PC-3 (cell line): ENCODE data around the gene UBR3. TPM values are rescaled to one million over a fixed set of nuclear protein-coding genes. Genes with fewer than 3 reads are reported as not detected.

ENCODE experiments used
- ATAC-seq: fragments of 200-7000 bp; cut with Tn5 transposase; 2 replicates; pipeline ENCODE4 v1.9.1; 2020; ENCODE audit warnings: mild to moderate bottlenecking, moderate library complexity
- BruUV-seq: library from RNA; stranded (reverse); fragments of 400-500 nt; replicated peaks from 2 replicates; lab custom pipeline; 2021; lab: Mats Ljungman, UMichigan
- CTCF ChIA-PET: fragments of 300-600 bp; sonication (Branson Sonifier 250); formaldehyde crosslinking; loops from one replicate; lab custom pipeline; 2022; ENCODE audit warnings: antibody characterized with exemption; lab: Charles Lee
- POLR2A ChIA-PET: fragments of 300-600 bp; sonication (Branson Sonifier 250); formaldehyde crosslinking; loops from one replicate; lab custom pipeline; 2022; ENCODE audit warnings: antibody characterized with exemption; ENCODE audit not compliant: unreplicated experiment; lab: Charles Lee
- DNase-seq: peaks from one replicate; pipeline ENCODE4 v3.0.0-alpha.2; 2015
- H2AFZ ChIP-seq: fragments of 300-600 bp; sonication (generic); 2 replicates; pipeline ENCODE4 v1.6.0; 2016; ENCODE audit warnings: antibody characterized with exemption, low read length
- H3F3A ChIP-seq: fragments of 300-600 bp; sonication (generic); one replicate; pipeline ENCODE4 v1.6.0; 2017; ENCODE audit warnings: antibody characterized with exemption, low read length, control low read depth, mild to moderate bottlenecking; ENCODE audit not compliant: unreplicated experiment
- H3K27ac ChIP-seq: fragments of 300-600 bp; sonication (generic); 2 replicates; pipeline ENCODE4 v1.5.1; 2016; ENCODE audit warnings: mild to moderate bottlenecking, low read length
- H3K27me3 ChIP-seq: fragments of 300-600 bp; sonication (generic); 2 replicates; pipeline ENCODE4 v1.6.1; 2016; ENCODE audit warnings: low read length, mixed read lengths
- H3K36me3 ChIP-seq: fragments of 300-600 bp; sonication (generic); 2 replicates; pipeline ENCODE4 v1.6.1; 2016; ENCODE audit warnings: low read depth, mixed run types, low read length, mixed read lengths
- H3K4me1 ChIP-seq: fragments of 300-600 bp; sonication (generic); 2 replicates; pipeline ENCODE4 v1.5.1; 2016; ENCODE audit warnings: low read length; ENCODE audit not compliant: insufficient read depth
- H3K4me2 ChIP-seq: fragments of 300-600 bp; sonication (generic); 2 replicates; pipeline ENCODE4 v1.6.0; 2016; ENCODE audit warnings: low read length
- H3K4me3 ChIP-seq: fragments of 300-600 bp; sonication (generic); 2 replicates; pipeline ENCODE4 v1.5.1; 2016; ENCODE audit warnings: mild to moderate bottlenecking, low read length, mixed read lengths
- H3K79me2 ChIP-seq: fragments of 300-600 bp; sonication (generic); 2 replicates; pipeline ENCODE4 v1.6.1; 2017; ENCODE audit warnings: low read length, mixed read lengths
- H3K9ac ChIP-seq: fragments of 300-600 bp; sonication (generic); 2 replicates; pipeline ENCODE4 v1.6.0; 2016; ENCODE audit warnings: mild to moderate bottlenecking, low read length
- H3K9me2 ChIP-seq: fragments of 300-600 bp; sonication (generic); replicated peaks from 2 replicates; pipeline ENCODE4 v1.6.1; 2016; ENCODE audit warnings: mixed run types, low read length, mixed read lengths
- H3K9me3 ChIP-seq: fragments of 300-600 bp; sonication (generic); 2 replicates; pipeline ENCODE4 v1.6.1; 2016; ENCODE audit warnings: low read length, mixed read lengths
- H4K20me1 ChIP-seq: fragments of 300-600 bp; sonication (generic); 2 replicates; pipeline ENCODE4 v1.6.1; 2016; ENCODE audit warnings: low read length, mixed read lengths
- CTCF ChIP-seq: fragments of 300-600 bp; sonication (generic); conservative IDR thresholded peaks from 2 replicates; pipeline ENCODE4 v1.5.1; 2017; ENCODE audit warnings: antibody characterized with exemption, low read depth, mild to moderate bottlenecking, low read length
- EZH2 ChIP-seq: fragments of 300-600 bp; sonication (generic); IDR thresholded peaks from one replicate; pipeline ENCODE4 v1.6.1; 2017; ENCODE audit warnings: antibody characterized with exemption, mild to moderate bottlenecking, low read length; ENCODE audit not compliant: unreplicated experiment
- EZH2phosphoT487 ChIP-seq: fragments of 300-600 bp; sonication (generic); IDR thresholded peaks from 2 replicates; pipeline ENCODE4 v1.6.1; 2018; ENCODE audit warnings: mild to moderate bottlenecking, antibody characterized with exemption, low read length, borderline replicate concordance
- intact Hi-C: fragments of 100-400 bp; cut with micrococcal nuclease; formaldehyde crosslinking; loops from 2 replicates; pipeline ENCODE4 v1.9.0; 2023
- total RNA-seq: library from RNA; depleted of rRNA; stranded (reverse); fragments of >200 nt; gene quantifications from 2 replicates; pipeline ENCODE4 v1.2.3, GENCODE V29; 2014

UBR3 gene
- total RNA-seq, 1 experiment from 2014 or later: 30.9 TPM

GRCh38 chr2:169824373-169825333 lies 2.6 kb upstream of the UBR3 start, which contains the start of gene METTL5:
TSS of gene METTL5 (minus strand) at chr2:169824905. CDS start at chr2:169824597, 308 bp downstream.
- Histone ChIP-seq H3K9me2 (no peaks in the 10 kb centered on the region), H3K4me2 (peak within 1 kb of the TSS; percentile 86), H3K4me3 (peak within 1 kb of the TSS; percentile 78), H3K27ac (peak within 1 kb of the TSS; percentile 54), H3K4me1 (peaks cover 43% of the 10 kb centered on the region), H3K27me3 (no peaks in the 10 kb centered on the region), H3K9ac (peak within 1 kb of the TSS; percentile 86), H3K36me3 (no peaks in the 10 kb centered on the region), H3F3A (peaks cover 8% of the 10 kb centered on the region), H3K79me2 (peaks cover 62% of the 10 kb centered on the region), H3K9me3 (no peaks in the 10 kb centered on the region), H2AFZ (peak within 1 kb of the TSS; percentile 94), H4K20me1 (peaks cover 13% of the 10 kb centered on the region)
- ChIA-PET CTCF (interaction anchor here (0.6 to 1.4 kb wide), 4 partner anchors 35 to 303 kb away, joined by 3 to 6 read pairs (median 4); no protein-coding TSS in a partner anchor), POLR2A (no interaction called here)
- DNase-seq: peak; percentile 86
- ATAC-seq: peak; percentile 50
- peak; percentile 98 for TF ChIP-seq CTCF
- no peak for TF ChIP-seq EZH2
- BruUV-seq: TSS peak; percentile 62
- intact Hi-C loops: loop anchor here (1.0 to 2.0 kb wide), 2 partner anchors 53 to 104 kb away; no protein-coding TSS in a partner anchor

GRCh38 chr2:169828141-169828811 lies 1.0 kb downstream of the UBR3 start:
- H3K9me2 ChIP-seq: no peaks in the 10 kb centered on the region
- TF ChIP-seq EZH2phosphoT487 (no peak), CTCF (no peak), EZH2 (no peak)
- BruUV-seq: no TSS peak
- H3K4me3 ChIP-seq: peak overlapping the region; percentile 86
- H4K20me1 ChIP-seq: peaks cover 25% of the 10 kb centered on the region
- POLR2A ChIA-PET: no interaction called here
- peaks cover 70% of the 10 kb centered on the region for H3K79me2 ChIP-seq
- peaks cover 13% of the 10 kb centered on the region for H3K4me1 ChIP-seq
- peak overlapping the region; percentile 90 for H3K4me2 ChIP-seq
- CTCF ChIA-PET: interaction anchor here (1.1 kb wide), 1 partner anchor 49 kb away, joined by 8 read pairs; no protein-coding TSS in a partner anchor
- H3K9ac ChIP-seq: peak overlapping the region; percentile 79
- no peak overlapping the region for H2AFZ ChIP-seq
- no peaks in the 10 kb centered on the region for H3K9me3 ChIP-seq
- H3K36me3 ChIP-seq: peaks cover 11% of the 10 kb centered on the region; the same call in 1 of the 2 replicates
- H3K27ac ChIP-seq: no peak overlapping the region
- no peaks in the 10 kb centered on the region for H3F3A ChIP-seq
- peak; percentile 63 for DNase-seq
- intact Hi-C loops: no loop called here
- peak; percentile 35 for ATAC-seq
- no peaks in the 10 kb centered on the region for H3K27me3 ChIP-seq
